PC-9 (cell line): ENCODE measurements around the gene F7.

Experiments used
- CTCF ChIP-seq: fragments of 200-600 bp; sonication (generic); conservative IDR thresholded peaks from 2 replicates; pipeline ENCODE4 v1.6.1; 2017; ENCODE audit warnings: mixed run types, antibody characterized with exemption, mild to moderate bottlenecking, moderate library complexity
- EZH2 ChIP-seq: fragments of 200-600 bp; sonication (generic); IDR thresholded peaks from 2 replicates; pipeline ENCODE4 v1.8.0; 2017; ENCODE audit warnings: antibody characterized with exemption, low read depth

- TF ChIP-seq CTCF (no peak), EZH2 (no peak)
Measured at GRCh38 chr13:113060557-113061270, 44.9 kb upstream of the F7 start.
